GM18868 (cell line): ENCODE results near the gene AP3B1.

Experiments used
- ATAC-seq: cut with Tn5 transposase; IDR thresholded peaks from one replicate; pipeline ENCODE4 v1.9.1; 2021; ENCODE audit warnings: mild to moderate bottlenecking, moderate library complexity; ENCODE audit not compliant: unreplicated experiment

The AP3B1 gene

GRCh38 chr5:78289911-78290310 is 4.6 kb downstream of the AP3B1 start:
- no peak for ATAC-seq

GRCh38 chr5:78288246-78288645 is 6.3 kb downstream of the AP3B1 start:
- no peak for ATAC-seq

- ATAC-seq = no peak
Observed at GRCh38 chr5:78287833-78288232, 6.7 kb downstream of the AP3B1 start.

- ATAC-seq = no peak
Observed at GRCh38 chr5:78287169-78287568, 7.3 kb downstream of the AP3B1 start.

GRCh38 chr5:78286290-78286689 is 8.2 kb downstream of the AP3B1 start:
- no peak for ATAC-seq

- no peak for ATAC-seq
Observed at GRCh38 chr5:78283802-78284201, 10.7 kb downstream of the AP3B1 start.

GRCh38 chr5:78283105-78283504 is 11.4 kb downstream of the AP3B1 start:
- ATAC-seq = no peak

- no peak for ATAC-seq
Observed at GRCh38 chr5:78280261-78280660, 14.2 kb downstream of the AP3B1 start.

- ATAC-seq = no peak
Observed at GRCh38 chr5:78279194-78279593, 15.3 kb downstream of the AP3B1 start.

- no peak for ATAC-seq
Observed at GRCh38 chr5:78277715-78278114, 16.8 kb downstream of the AP3B1 start.

GRCh38 chr5:78275998-78276543 is 18.4 kb downstream of the AP3B1 start:
- ATAC-seq = no peak

- ATAC-seq = no peak
Observed at GRCh38 chr5:78274540-78275197, 19.8 kb downstream of the AP3B1 start.

GRCh38 chr5:78273436-78273835 is 21.1 kb downstream of the AP3B1 start:
- no peak for ATAC-seq

GRCh38 chr5:78271766-78272165 is 22.7 kb downstream of the AP3B1 start:
- no peak for ATAC-seq

- ATAC-seq = no peak
Observed at GRCh38 chr5:78269088-78269703, 25.3 kb downstream of the AP3B1 start.

GRCh38 chr5:78268356-78268755 is 26.1 kb downstream of the AP3B1 start:
- no peak for ATAC-seq

- ATAC-seq = no peak
Observed at GRCh38 chr5:78265163-78265562, 29.3 kb downstream of the AP3B1 start.

- ATAC-seq = no peak
Observed at GRCh38 chr5:78264600-78264999, 29.9 kb downstream of the AP3B1 start.

- no peak for ATAC-seq
Observed at GRCh38 chr5:78260771-78261170, 33.7 kb downstream of the AP3B1 start.

GRCh38 chr5:78253201-78253600 is 41.3 kb downstream of the AP3B1 start:
- ATAC-seq = no peak

- ATAC-seq = no peak
Observed at GRCh38 chr5:78252715-78253114, 41.8 kb downstream of the AP3B1 start.

GRCh38 chr5:78251663-78252284 is 42.7 kb downstream of the AP3B1 start:
- no peak for ATAC-seq
